Peyer's patch (tissue), 4 donors: Measurements from ENCODE around the gene RPS2. TPM values are rescaled to one million over a fixed set of nuclear protein-coding genes. Genes with fewer than 3 reads are reported as not detected.

Source experiments
- DNase-seq, 3 donors: peaks; one replicate each; pipeline ENCODE4 v3.0.0-alpha.2; 2017 to 2019
- H3K27ac ChIP-seq, 4 donors: fragments of 200-600 bp; sonication (generic); one replicate each; pipeline ENCODE4 v1.5.1; 2016 to 2019
- H3K27me3 ChIP-seq, 2 donors: fragments of 200-600 bp; sonication (generic); one replicate each; pipeline ENCODE4 v1.5.1; 2019
- H3K36me3 ChIP-seq, 3 donors: fragments of 200-600 bp; sonication (generic); one replicate each; pipeline ENCODE4 v1.5.1; 2016 to 2019
- H3K4me1 ChIP-seq, 4 donors: fragments of 200-600 bp; sonication (generic); one replicate each; pipeline ENCODE4 v1.5.1; 2016 to 2019
- H3K4me3 ChIP-seq, 4 donors: fragments of 200-600 bp; sonication (generic); 1 replicate in 3 of 4; 2 replicates in 1 of 4; pipeline ENCODE4 v1.5.1; 2016 to 2019; ENCODE audit warnings: mild to moderate bottlenecking in 1 of 4
- H3K9me3 ChIP-seq, 4 donors: fragments of 200-600 bp; sonication (generic); one replicate each; pipeline ENCODE4 v1.5.1; 2016 to 2019; ENCODE audit warnings: mild to moderate bottlenecking in 1 of 4
- CTCF ChIP-seq, 6 experiments: fragments of 450-650 bp in 4 of 6; fragments of 200-600 bp in 2 of 6; sonication (generic) in 1 of 6; IDR thresholded peaks; one replicate each; pipeline ENCODE4 v1.5.1; 2017 to 2019; ENCODE audit warnings: antibody characterized with exemption in 6 of 6, mild to moderate bottlenecking in 3 of 6, moderate library complexity in 1 of 6
- POLR2A ChIP-seq, 2 donors: fragments of 450-650 bp; IDR thresholded peaks; one replicate each; pipeline ENCODE4 v1.5.1; 2017; ENCODE audit warnings: antibody characterized with exemption in 2 of 2, mild to moderate bottlenecking in 2 of 2, moderate library complexity in 2 of 2
- total RNA-seq, 4 donors: library from RNA; depleted of rRNA; stranded (reverse); fragments of >200 nt; gene quantifications; one replicate each; pipeline ENCODE4 v1.1.0, GENCODE V29; 2016

Gene RPS2
- total RNA-seq, 4 donors from 2014 or later = 736 to 1,881 (median 1,543) TPM

DNA sequence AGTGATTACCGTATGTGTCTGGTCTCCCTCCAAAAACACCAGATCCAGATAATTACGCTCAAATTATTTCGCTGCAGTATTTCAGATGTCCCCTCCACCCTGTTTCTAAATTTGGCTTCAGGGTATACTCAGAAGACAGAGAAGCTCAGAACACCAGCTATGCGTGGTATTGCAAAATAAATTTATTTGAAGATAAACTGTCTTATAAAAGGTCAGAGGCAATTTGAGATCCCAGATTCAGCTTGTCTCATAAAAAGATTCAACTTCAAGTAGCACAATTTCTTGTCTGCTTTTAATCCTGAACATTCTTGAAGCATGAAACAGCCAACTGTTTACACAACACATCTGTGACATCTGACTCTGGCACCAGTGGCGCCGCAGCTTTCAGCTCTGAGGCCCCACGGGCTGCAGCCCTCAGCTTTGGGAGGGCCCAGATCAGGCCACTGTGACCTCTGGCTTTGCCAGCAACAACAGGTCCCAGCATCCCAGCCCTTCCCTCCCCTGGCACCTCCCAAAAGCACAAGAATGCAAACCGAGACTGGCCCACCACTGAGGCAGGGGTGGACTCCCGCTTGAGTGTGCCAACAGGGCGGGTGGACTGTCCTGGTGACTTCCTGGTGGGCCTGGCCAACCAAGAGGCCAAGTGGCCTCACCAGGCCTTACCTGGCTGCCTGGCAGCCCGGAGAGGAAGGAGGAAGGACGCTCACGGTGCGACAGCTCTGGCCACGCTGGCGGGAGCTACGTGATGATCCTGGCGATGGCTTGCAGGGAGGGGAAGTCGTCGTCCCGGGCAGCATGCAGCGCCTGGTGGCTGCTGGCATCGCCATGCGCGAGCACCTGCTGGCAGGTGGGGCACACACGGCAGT, 33.1 kb upstream of the RPS2 start:
- peak overlapping the region in 3 of 4 donors; percentile 22 to 40 (median 35) for H3K27ac ChIP-seq
- TF ChIP-seq CTCF (IDR thresholded peaks at IDR 0.05) (no peak), POLR2A (IDR thresholded peaks at IDR 0.05) (no peak)
- H3K36me3 ChIP-seq = peaks cover 0 to 56% (median 3%) of the 10 kb centered on the region in 3 donors
- no peaks in the 10 kb centered on the region for H3K27me3 ChIP-seq
- DNase-seq = no peak
- H3K4me1 ChIP-seq = peaks cover 0 to 5% (median 0%) of the 10 kb centered on the region in 4 donors
- no peaks in the 10 kb centered on the region for H3K9me3 ChIP-seq
- no peak overlapping the region for H3K4me3 ChIP-seq

DNA sequence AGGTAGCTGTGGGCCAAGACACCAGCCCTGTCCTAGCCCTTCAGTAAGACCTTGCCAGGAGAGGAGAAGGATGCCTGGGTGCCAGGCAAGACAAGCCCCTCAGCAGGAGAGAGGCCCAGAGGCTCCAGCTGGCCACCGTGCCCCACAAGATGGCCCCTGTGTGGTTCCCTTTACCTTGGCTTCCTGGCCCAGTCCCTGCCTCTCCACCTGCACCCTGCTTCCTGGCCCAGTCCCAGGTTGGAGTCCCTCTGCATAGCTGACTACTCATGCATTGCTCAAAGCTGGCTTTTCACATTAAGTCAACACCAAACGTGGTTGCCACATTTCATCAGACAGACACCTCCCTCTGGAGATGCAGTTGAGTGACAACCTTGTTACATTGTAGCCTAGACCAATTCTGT, 29.1 kb upstream of the RPS2 start:
- peaks cover 0 to 16% (median 0%) of the 10 kb centered on the region in 3 donors for H3K36me3 ChIP-seq
- peaks cover 3 to 42% (median 15%) of the 10 kb centered on the region in 4 donors for H3K4me1 ChIP-seq
- peaks cover 0 to 4% (median 0%) of the 10 kb centered on the region in 4 donors for H3K9me3 ChIP-seq
- no peak for DNase-seq
- TF ChIP-seq CTCF (IDR thresholded peaks at IDR 0.05) = no peak
- TF ChIP-seq POLR2A (IDR thresholded peaks at IDR 0.05) = no peak
- peak overlapping the region in 2 of 4 donors; percentile 9 to 55 for H3K27ac ChIP-seq
- H3K4me3 ChIP-seq = no peak overlapping the region
- peaks cover 0 to 22% of the 10 kb centered on the region in 2 donors for H3K27me3 ChIP-seq

DNA sequence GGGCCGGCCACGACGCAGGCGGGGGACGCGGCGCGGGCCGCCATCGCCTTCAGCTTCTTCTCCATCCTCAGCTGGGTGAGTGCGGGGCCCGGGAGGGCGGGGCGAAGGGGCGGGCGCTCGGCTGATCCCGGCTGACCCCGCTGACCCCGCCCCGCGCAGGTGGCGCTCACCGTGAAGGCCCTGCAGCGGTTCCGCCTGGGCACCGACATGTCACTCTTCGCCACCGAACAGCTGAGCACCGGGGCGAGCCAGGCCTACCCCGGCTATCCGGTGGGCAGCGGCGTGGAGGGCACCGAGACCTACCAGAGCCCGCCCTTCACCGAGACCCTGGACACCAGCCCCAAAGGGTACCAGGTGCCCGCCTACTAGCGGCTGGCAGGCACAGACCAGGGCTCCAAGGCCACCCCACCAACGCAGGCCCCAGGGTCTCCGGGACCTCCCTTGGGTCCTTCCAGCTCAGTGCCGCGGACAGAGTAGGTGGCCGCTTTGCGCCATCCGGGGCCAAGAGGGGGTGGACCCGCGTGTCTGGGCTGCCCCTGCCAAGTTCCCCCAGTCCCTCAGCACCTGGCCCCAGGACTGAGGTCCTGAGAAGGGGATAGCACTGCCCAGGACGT, 28.2 kb upstream of the RPS2 start:
- Histone ChIP-seq H3K36me3 (peaks cover 0 to 7% (median 0%) of the 10 kb centered on the region in 3 donors), H3K4me3 (peak overlapping the region in 3 of 4 donors; percentile 38 to 71 (median 47)), H3K27me3 (peaks cover 0 to 22% of the 10 kb centered on the region in 2 donors), H3K27ac (peak overlapping the region; percentile 5 to 85 (median 76)), H3K4me1 (peaks cover 3 to 37% (median 15%) of the 10 kb centered on the region in 4 donors), H3K9me3 (peaks cover 0 to 4% (median 0%) of the 10 kb centered on the region in 4 donors)
- TF ChIP-seq POLR2A (IDR thresholded peaks at IDR 0.05) (no peak), CTCF (IDR thresholded peaks at IDR 0.05) (no peak)
- DNase-seq = no peak

DNA sequence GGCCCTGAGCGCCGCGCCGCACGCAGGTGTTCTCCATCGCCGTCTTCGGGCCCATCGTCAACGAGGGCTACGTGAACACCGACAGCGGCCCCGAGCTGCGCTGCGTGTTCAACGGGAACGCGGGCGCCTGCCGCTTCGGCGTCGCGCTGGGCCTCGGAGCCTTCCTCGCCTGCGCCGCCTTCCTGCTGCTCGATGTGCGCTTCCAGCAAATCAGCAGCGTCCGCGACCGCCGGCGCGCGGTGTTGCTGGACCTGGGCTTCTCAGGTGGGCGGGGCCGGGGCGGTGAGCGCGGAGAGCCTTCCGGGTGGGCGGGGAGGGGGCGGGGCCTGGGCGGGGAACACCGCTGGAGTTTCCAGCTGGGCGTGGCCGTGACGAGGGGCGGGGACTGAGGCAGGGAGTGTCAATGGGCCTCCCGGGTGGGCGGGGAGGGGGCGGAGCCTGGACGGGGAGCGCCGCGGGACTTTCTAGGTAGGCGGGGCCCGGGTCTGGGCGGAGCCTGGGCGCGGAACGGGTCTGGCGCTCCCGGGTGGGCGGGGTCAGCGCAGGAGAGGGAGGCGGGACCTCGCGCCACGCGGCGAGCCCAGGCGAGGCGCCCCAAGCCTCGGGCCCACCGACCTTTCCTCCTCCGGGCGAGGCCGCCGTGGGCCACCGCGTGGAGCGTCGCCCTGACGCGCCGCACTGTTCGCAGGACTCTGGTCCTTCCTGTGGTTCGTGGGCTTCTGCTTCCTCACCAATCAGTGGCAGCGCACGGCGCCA, 27.5 kb upstream of the RPS2 start:
- Histone ChIP-seq H3K4me3 (peak overlapping the region; percentile 12 to 71 (median 42)), H3K4me1 (peaks cover 3 to 37% (median 15%) of the 10 kb centered on the region in 4 donors)

More for the DNA sequence above, 27.5 kb upstream of the RPS2 start:
- Histone ChIP-seq H3K9me3 (peaks cover 0 to 4% (median 0%) of the 10 kb centered on the region in 4 donors), H3K27me3 (peaks cover 0 to 22% of the 10 kb centered on the region in 2 donors), H3K27ac (peak overlapping the region; percentile 73 to 85 (median 78)), H3K36me3 (peaks cover 0 to 7% (median 0%) of the 10 kb centered on the region in 3 donors)
- peak; percentile 98 to 99 (median 98) for DNase-seq
- peak in 1 of 6 experiments; percentile 6 for TF ChIP-seq CTCF (IDR thresholded peaks at IDR 0.05)
- peak; percentile 49 to 50 for TF ChIP-seq POLR2A (IDR thresholded peaks at IDR 0.05)
